Nephron progenitor cell (in vitro differentiated cells): ENCODE results near the gene KRTAP10-8.
"Not testable (repeated sequence)": the region's sequence is repeated elsewhere in the genome, so short reads cannot be mapped to it uniquely, and the experiment has no call there.

ENCODE experiments used
- DNase-seq: peaks from one replicate; pipeline ENCODE4 v3.0.0; 2021
- H3K27ac Mint-ChIP-seq: 2 replicates; pipeline ENCODE4 v1.8.0; 2021; ENCODE audit warnings: mild to moderate bottlenecking, moderate library complexity, mixed read lengths
- H3K27me3 Mint-ChIP-seq: 2 replicates; pipeline ENCODE4 v1.8.0; 2021; ENCODE audit warnings: mild to moderate bottlenecking, low read depth, mixed read lengths; ENCODE audit not compliant: poor library complexity
- H3K36me3 Mint-ChIP-seq: 2 replicates; pipeline ENCODE4 v1.8.0; 2021; ENCODE audit warnings: low read depth, mixed read lengths
- H3K4me1 Mint-ChIP-seq: 2 replicates; pipeline ENCODE4 v1.8.0; 2021; ENCODE audit warnings: mixed read lengths
- H3K4me3 Mint-ChIP-seq: 2 replicates; pipeline ENCODE4 v1.8.0; 2021; ENCODE audit warnings: mild to moderate bottlenecking, moderate library complexity, mixed read lengths
- H3K9me3 Mint-ChIP-seq: 2 replicates; pipeline ENCODE4 v1.8.0; 2021; ENCODE audit warnings: mild to moderate bottlenecking, moderate library complexity, mixed read lengths
- TF ChIP-seq, protein P1 (sequence below): fragments of 200-600 bp; sonication (generic); IDR thresholded peaks from 2 replicates; pipeline ENCODE4 v1.5.0; 2021; ENCODE audit warnings: antibody characterized with exemption

KRTAP10-8 gene

DNA sequence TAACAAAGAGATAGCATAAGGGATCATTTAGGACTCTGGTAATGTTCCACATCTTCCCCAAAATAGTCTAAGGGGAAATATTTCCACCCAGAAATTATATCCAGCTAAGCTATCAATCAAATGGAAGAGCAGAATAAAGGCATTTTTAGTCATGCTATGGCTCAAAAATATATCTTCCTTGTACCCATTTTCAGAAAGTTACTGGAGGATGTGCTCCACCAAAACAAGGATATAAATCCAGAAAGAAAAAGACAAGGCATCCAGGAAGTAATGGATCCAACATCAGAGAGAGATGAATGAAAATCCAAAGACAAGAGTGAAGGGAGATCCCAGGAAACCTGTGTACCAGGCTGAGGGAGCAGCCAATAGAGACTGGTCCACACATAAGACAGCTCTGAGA is 2.7 kb upstream of the KRTAP10-8 start:
- H3K9me3 Mint-ChIP-seq: peaks cover 51% of the 10 kb centered on the region
- H3K27me3 Mint-ChIP-seq: peaks cover 9% of the 10 kb centered on the region
- DNase-seq: no peak
- TF ChIP-seq, protein P1, sequence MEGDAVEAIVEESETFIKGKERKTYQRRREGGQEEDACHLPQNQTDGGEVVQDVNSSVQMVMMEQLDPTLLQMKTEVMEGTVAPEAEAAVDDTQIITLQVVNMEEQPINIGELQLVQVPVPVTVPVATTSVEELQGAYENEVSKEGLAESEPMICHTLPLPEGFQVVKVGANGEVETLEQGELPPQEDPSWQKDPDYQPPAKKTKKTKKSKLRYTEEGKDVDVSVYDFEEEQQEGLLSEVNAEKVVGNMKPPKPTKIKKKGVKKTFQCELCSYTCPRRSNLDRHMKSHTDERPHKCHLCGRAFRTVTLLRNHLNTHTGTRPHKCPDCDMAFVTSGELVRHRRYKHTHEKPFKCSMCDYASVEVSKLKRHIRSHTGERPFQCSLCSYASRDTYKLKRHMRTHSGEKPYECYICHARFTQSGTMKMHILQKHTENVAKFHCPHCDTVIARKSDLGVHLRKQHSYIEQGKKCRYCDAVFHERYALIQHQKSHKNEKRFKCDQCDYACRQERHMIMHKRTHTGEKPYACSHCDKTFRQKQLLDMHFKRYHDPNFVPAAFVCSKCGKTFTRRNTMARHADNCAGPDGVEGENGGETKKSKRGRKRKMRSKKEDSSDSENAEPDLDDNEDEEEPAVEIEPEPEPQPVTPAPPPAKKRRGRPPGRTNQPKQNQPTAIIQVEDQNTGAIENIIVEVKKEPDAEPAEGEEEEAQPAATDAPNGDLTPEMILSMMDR: no peak
- H3K27ac Mint-ChIP-seq: no peak overlapping the region
- no peak overlapping the region for H3K4me3 Mint-ChIP-seq
- peaks cover 4% of the 10 kb centered on the region for H3K4me1 Mint-ChIP-seq
- peaks cover 13% of the 10 kb centered on the region for H3K36me3 Mint-ChIP-seq

DNA sequence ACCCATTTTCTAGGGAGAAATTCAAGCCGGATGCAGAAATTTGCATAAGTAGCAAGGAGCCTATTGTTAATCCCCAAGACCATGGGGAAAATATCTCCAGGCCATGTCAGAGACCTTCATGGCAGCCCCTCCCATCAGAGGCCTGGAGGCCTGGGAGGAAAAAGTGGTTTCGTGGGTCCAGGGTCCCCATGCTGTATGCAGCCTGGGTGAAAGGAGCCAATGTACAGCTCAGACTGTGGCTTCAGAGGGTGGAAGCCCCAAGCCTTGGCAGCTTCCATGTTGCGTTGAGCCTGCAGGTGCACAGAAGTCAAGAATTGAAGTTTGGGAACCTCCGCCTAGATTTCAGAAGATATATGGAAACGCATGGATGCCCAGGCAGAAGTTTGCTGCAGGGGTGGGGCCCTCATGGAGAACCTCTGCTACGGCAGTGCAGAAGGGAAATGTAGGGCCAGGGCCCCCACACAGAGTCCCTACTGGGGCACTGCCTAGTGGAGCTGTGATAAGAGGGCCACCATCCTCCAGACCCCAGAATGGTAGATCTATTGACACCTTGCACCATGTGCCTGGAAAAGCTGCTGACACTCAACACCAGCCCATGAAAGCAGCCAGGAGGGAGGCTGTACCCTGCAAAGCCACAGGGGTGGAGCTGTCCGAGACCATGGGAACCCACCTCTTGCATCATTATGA is 1.6 kb upstream of the KRTAP10-8 start:
- H3K9me3 Mint-ChIP-seq: peaks cover 42% of the 10 kb centered on the region
- H3K27ac Mint-ChIP-seq: not testable (repeated sequence)

DNA sequence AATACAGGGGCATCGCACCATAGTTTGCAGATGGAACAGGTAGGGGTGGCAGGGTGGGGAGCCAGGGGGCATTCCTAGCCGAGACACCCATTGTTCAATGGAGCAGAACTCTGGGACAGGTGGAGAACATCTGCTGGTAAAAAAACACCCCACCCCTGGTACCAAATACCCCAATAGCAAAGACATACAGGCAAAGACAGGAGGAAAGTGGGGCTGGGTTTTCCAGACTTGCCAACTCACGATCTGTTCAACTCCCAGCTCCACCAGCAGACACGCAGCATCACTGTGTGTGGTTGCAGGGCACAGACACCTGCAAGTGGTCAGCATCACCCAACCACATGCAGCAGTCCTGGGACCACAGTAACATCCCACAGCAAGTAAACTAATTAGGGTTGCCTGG is 328 bp upstream of the KRTAP10-8 start:
- H3K27me3 Mint-ChIP-seq: peaks cover 9% of the 10 kb centered on the region
- no peak for DNase-seq
- peaks cover 21% of the 10 kb centered on the region for H3K4me1 Mint-ChIP-seq
- TF ChIP-seq, protein P1: no peak
- no peak overlapping the region for H3K4me3 Mint-ChIP-seq
- peaks cover 13% of the 10 kb centered on the region for H3K36me3 Mint-ChIP-seq
- no peak overlapping the region for H3K27ac Mint-ChIP-seq
- H3K9me3 Mint-ChIP-seq: peaks cover 42% of the 10 kb centered on the region

More for the DNA sequence above, 1.6 kb upstream of the KRTAP10-8 start:
- H3K4me3 Mint-ChIP-seq, H3K27me3 Mint-ChIP-seq, DNase-seq: not testable (repeated sequence)
- peaks cover 13% of the 10 kb centered on the region for H3K36me3 Mint-ChIP-seq
- peaks cover 10% of the 10 kb centered on the region for H3K4me1 Mint-ChIP-seq

DNA sequence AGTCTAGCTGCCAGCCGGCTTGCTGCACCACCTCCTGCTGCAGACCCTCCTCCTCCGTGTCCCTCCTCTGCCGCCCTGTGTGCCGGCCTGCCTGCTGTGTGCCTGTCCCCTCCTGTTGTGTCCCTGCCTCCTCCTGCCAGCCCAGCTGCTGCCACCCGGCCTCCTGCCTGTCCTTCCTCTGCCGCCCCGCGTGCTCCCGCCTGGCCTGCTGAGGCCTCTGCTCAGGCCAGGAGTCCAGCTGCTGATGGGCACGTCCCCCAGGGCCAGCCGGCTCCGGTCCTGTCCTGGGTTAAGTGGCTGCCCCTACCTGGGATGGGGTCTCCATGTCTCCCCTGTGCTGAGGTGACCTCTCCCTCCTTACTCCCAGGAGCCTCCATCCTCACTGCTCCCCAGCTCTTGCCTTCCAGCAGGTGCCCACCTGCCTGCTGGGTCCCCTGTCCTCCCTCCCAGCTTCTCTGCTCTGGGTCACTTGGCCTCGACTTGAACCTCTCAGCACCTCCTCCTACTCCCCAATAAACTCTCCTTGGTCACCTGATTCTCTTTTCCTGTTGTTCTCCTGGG is 870 bp downstream of the KRTAP10-8 start:
- Mint-ChIP-seq H3K27me3 (peaks cover 9% of the 10 kb centered on the region), H3K27ac (no peak overlapping the region), H3K9me3 (peaks cover 42% of the 10 kb centered on the region), H3K4me3 (no peak overlapping the region), H3K36me3 (peaks cover 13% of the 10 kb centered on the region), H3K4me1 (peaks cover 28% of the 10 kb centered on the region)
- TF ChIP-seq, protein P1: no peak
- DNase-seq: no peak

DNA sequence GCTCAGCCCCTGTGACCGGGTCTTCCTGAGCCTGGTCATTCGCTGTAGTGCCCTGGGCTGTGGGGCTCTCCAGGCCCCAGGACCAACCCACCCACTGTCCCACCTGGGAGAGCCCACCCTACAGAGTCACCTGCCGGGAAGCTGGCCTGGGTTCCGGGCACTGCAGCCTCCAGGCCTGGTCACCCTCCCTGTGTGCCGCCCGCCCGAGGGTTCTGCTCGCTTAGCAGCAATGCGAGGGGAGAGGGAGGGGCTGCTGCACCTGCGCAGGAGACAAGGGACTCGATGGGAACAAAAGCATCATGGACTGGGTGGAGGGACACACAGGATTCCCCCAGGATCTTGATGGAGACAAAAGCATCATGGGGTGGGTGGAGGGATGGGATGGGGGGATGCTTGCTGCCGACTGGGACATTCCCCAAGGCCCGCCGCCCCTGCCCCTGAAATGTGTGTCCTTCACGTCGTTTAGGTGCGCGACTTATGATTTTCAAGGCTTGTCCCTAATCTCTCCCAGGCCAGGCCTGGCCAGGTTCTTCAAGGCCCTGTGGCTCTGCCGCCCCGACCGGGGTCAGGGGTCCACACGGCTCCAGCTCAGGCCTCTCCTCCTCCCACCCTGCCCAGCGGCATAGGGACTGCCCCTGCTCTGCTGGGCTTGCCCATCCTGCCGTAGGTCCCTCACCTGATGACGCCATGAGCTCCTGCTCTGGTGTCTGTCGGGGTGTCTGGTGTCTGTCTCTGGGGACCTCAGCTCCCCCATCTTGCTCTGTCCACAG is 1.7 kb downstream of the KRTAP10-8 start:
- TF ChIP-seq, protein P1: no peak
- H3K36me3 Mint-ChIP-seq: peaks cover 13% of the 10 kb centered on the region
- DNase-seq: no peak
- H3K9me3 Mint-ChIP-seq: peaks cover 43% of the 10 kb centered on the region
- peaks cover 28% of the 10 kb centered on the region for H3K4me1 Mint-ChIP-seq
- no peak overlapping the region for H3K27ac Mint-ChIP-seq
- H3K27me3 Mint-ChIP-seq: peaks cover 9% of the 10 kb centered on the region
- H3K4me3 Mint-ChIP-seq: no peak overlapping the region

DNA sequence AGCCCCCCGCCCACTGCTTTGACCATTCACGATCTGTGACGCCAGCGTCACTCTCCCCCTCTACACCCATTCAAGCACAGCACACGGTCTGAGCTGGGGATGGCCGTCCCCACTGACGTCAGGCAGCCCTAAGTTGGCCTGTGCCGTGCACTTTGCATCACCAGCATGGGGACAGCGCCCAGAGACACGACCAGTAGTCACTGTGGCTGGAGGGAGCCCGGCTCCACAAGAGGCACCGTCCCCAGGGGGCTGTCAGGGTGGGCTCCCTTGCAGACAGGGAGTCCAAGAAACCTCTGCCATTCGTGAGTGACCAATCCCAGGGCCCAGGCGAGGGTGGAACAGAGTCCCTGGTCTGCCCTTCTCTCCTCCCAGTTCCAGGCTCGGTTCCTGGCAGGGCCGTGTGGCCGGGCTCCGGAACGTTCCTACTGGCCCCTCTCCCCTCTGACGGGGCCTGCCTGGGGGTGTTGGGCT is 2.3 kb downstream of the KRTAP10-8 start:
- Mint-ChIP-seq H3K9me3 (peaks cover 43% of the 10 kb centered on the region), H3K4me1 (peaks cover 28% of the 10 kb centered on the region), H3K27ac (peak overlapping the region; percentile 93), H3K27me3 (peaks cover 9% of the 10 kb centered on the region), H3K36me3 (peaks cover 9% of the 10 kb centered on the region), H3K4me3 (no peak overlapping the region)
- TF ChIP-seq, protein P1: no peak
- no peak for DNase-seq
